Right cardiac atrium (tissue), 5 donors: Measurements from ENCODE around the gene GSDME. TPM values are rescaled to one million over a fixed set of nuclear protein-coding genes. Genes with fewer than 3 reads are reported as not detected.
"Not testable (repeated sequence)": the region's sequence is repeated elsewhere in the genome, so short reads cannot be mapped to it uniquely, and the experiment has no call there.

Experiments
- ATAC-seq, 2 donors: fragments of 200-7000 bp; cut with Tn5 transposase; one replicate each; pipeline versions ENCODE4 v1.8.0 to v1.9.1; 2020; ENCODE audit warnings: moderate library complexity in 2 of 2, mild to moderate bottlenecking in 1 of 2
- DNase-seq, 3 donors: peaks; one replicate each; pipeline ENCODE4 v3.0.0-alpha.2; 2020
- H3K27ac ChIP-seq: one replicate; pipeline ENCODE4 v1.5.1; 2013; ENCODE audit warnings: mild to moderate bottlenecking, low read length, control low read depth, moderate library complexity
- H3K27me3 ChIP-seq: one replicate; pipeline ENCODE4 v1.6.1; 2013; ENCODE audit not compliant: control insufficient read depth, insufficient read depth
- H3K4me1 ChIP-seq: one replicate; pipeline ENCODE4 v1.6.1; 2013; ENCODE audit warnings: low read length; ENCODE audit not compliant: control insufficient read depth, insufficient read depth
- H3K4me3 ChIP-seq: one replicate; pipeline ENCODE4 v1.5.1; 2013; ENCODE audit warnings: low read length, control low read depth
- H3K9me3 ChIP-seq: one replicate; pipeline ENCODE4 v1.6.1; 2013; ENCODE audit warnings: low read length; ENCODE audit not compliant: control insufficient read depth
- WGBS: extraction: QIAGEN DNeasy Blood & Tissue Kit; methylation state at CpG from one replicate; pipeline ENCODE4 v1.1.7; 2013; 5-methylcytosine and 5-hydroxymethylcytosine counted together
- intact Hi-C, 4 donors: fragments of 100-400 bp; cut with DNase I; formaldehyde crosslinking; loops; one replicate each; pipeline versions ENCODE4 v1.11.0 to v1.14.0; 2022 to 2023
- long read RNA-seq, 4 donors: library from polyadenylated mRNA; unstranded; transcript quantifications; one replicate each; pipeline ENCODE4 v2.0.0, GENCODE V29; 2020 to 2021
- polyA plus RNA-seq: library from polyadenylated mRNA; stranded (reverse); fragments of 200-250 nt; gene quantifications from one replicate; pipeline ENCODE4 v1.2.3, GENCODE V29; 2013
- total RNA-seq, 4 donors: library from RNA; stranded (reverse); fragmentation: NEBNext Ultra II Directional; extraction: Animal tissue kit (Norgen Biotek cat#: 25700); gene quantifications; one replicate each; pipeline ENCODE4 v1.2.1, GENCODE V29; 2021
- donor health status: healthy with polysubstance abuse.
- donor health status: DM: no; HTN: yes; CAD: no.
- donor health status: DM: no; HTN: no; CAD: no.
- donor health status: DM: no; HTN: yes; CAD: no; lungs with severe emphysema.
- donor health status: DM: yes; HTN: yes; CAD: no.

The GSDME gene
- total RNA-seq, result 1 to 10 TPM; 5.1 to 9.9 (median 6.4) TPM
- 4.9 TPM for polyA plus RNA-seq
- long read RNA-seq, donor 1, transcript GSDME-215 (10 exons, 2,250 nt), result major isoform, 13 of 18 reads
- long read RNA-seq, donor 1, partial matches to known transcripts, result 2 of 18 reads
- long read RNA-seq, donor 1, other reads (novel, unspliced or antisense), result 1 of 18 reads
- long read RNA-seq, donor 2, transcript GSDME-215 (10 exons, 2,250 nt), result major isoform, 7 of 9 reads
- long read RNA-seq, donor 2, partial matches to known transcripts, result 0 of 9 reads
- long read RNA-seq, donor 2, other reads (novel, unspliced or antisense), result 1 of 9 reads
- long read RNA-seq, donor 3, full-length matches to known transcripts, result 56 of 65 reads
- long read RNA-seq, donor 3, partial matches to known transcripts, result 6 of 65 reads
- long read RNA-seq, donor 3, other reads (novel, unspliced or antisense), result 3 of 65 reads
- long read RNA-seq, donor 4, partial matches to known transcripts, result 2 of 8 reads
- long read RNA-seq, donor 4, other reads (novel, unspliced or antisense), result 0 of 8 reads

DNA sequence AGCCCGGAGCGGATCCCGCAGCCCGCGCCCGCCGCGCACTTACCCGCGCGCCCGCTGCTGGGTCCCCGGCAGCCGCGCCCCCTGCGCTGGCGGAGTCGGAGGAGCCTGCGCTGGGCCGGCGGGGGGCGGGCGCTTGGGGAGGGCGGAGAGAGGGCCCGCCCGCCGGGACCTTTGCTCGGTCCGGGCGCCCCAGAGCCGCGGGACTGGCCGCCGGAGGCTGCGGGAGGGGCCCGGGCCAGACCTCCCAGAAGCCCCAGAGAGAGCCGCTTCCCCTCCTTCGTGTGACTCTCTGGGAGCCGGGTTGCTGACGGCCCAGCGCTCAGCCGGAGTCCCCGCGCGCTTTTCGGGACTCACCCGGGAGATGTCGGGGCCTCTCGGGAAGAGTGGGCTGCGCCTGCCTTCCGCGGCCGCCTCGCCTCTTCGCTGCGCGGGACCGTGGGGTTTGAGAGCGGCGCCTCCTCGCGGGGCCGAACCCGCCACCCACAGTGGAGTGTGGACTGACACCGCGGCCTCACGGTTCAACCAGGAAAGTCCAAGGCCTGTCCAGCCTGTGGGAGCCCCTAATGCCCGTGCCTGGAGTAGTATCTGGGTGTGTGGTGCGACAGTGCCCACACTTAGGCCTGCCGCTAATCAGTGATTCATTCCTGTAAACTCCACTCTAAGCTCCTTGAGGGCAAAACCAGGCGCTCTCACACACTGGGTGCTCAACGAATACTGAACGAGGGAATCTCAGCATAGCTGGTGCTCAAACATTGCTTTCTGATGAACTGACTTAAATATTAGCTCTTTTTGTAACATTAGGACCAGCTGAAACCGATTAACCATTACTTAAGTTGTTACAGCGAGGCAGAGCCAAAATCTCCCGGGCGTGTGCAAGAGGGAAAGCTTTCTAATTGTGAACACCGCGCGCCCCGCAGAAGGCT is at the start of gene GSDME:
GSDME (minus strand) TSS at position 112 of the 923 bp plus-strand sequence. CDS start 7,690 bp downstream, outside the sequence.
- DNase-seq (peak; percentile 75 to 89 (median 88)), ATAC-seq (peak; percentile 96 to 97)
- 8% methylated on average over 81 of the region's 81 CpGs for WGBS
- H3K4me1 ChIP-seq, result peaks cover 3% of the 10 kb centered on the region
- intact Hi-C loops, result no loop called here
- peak within 1 kb of the TSS; percentile 69 for H3K4me3 ChIP-seq
- no peaks in the 10 kb centered on the region for H3K27me3 ChIP-seq
- H3K27ac ChIP-seq, result peak within 1 kb of the TSS; percentile 78
- H3K9me3 ChIP-seq, result no peaks in the 10 kb centered on the region

DNA sequence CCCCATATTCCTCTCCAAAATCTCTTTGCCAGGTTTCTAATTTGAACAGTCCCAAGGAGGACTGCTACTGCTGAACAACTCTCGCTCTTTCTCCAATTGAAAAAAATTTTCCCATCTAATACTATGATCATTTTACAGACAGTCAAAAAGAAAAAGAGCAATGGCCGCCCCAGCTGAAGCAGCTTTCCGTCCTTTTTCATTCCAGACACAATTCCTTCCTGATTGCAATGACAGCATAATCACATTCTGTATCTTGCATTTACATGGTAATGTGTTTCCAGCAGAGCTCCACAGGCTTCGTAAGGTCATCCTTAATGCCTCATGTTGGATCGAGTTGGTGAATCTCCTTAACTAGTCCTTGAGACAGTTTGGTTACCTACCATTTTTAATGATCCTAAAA is 45.0 kb upstream of the GSDME start:
- WGBS, result 94% methylated on average over 5 of the region's 5 CpGs
- no peak for ATAC-seq
- intact Hi-C loops, result no loop called here

DNA sequence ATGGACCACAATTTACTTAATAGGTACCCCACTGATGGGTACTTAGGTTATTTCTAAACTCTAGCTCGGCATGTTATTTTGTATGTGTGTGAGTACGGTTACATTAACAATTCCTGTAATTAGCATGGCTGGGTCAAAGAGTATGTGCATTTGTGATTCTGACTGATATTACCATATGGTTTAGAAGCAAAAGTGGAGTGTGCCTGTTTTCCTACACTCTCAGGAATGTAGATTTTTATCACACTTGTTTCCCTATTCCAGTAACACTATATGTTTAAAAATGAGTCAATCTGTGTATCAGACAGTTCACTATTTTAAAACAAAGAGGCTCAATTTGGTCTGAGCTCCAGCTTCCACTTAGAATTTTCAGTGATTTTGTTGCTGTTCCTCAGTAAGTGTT is 44.6 kb upstream of the GSDME start:
- DNase-seq (no peak), ATAC-seq (no peak)
- no peaks in the 10 kb centered on the region for H3K27me3 ChIP-seq
- H3K9me3 ChIP-seq, result no peaks in the 10 kb centered on the region
- WGBS, result 97% methylated on average over 2 of the region's 2 CpGs
- no peaks in the 10 kb centered on the region for H3K4me1 ChIP-seq
- intact Hi-C loops, result no loop called here
- no peak overlapping the region for H3K4me3 ChIP-seq
- no peak overlapping the region for H3K27ac ChIP-seq

More for the DNA sequence above, 45.0 kb upstream of the GSDME start:
- H3K9me3 ChIP-seq, result no peaks in the 10 kb centered on the region
- no peak for DNase-seq
- no peaks in the 10 kb centered on the region for H3K27me3 ChIP-seq
- no peak overlapping the region for H3K4me3 ChIP-seq
- H3K4me1 ChIP-seq, result no peaks in the 10 kb centered on the region
- H3K27ac ChIP-seq, result no peak overlapping the region

DNA sequence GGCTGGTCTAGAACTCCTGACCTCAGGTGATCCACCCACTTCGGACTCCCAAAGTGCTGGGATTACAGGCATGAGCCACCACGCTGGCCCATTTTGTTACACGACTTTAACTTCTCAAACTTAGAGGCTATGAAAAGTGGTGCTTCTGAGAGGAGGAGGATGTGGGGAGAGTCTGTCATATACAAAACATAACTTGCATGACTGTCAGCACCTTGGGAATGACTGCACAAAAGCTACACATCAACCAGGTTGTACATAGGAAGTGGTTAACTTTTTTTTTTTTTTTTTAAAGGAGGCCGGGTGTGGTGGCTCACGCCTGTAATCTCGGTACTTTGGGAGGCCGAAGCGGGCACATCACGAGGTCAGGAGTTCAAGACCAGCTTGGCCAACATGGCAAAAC is 43.4 kb upstream of the GSDME start:
- Histone ChIP-seq H3K4me1 (no peaks in the 10 kb centered on the region), H3K27me3 (no peaks in the 10 kb centered on the region), H3K4me3 (no peak overlapping the region), H3K9me3 (no peaks in the 10 kb centered on the region), H3K27ac (no peak overlapping the region)
- 95% methylated on average over 9 of the region's 9 CpGs for WGBS
- DNase-seq, result no peak
- no peak for ATAC-seq
- intact Hi-C loops, result no loop called here

DNA sequence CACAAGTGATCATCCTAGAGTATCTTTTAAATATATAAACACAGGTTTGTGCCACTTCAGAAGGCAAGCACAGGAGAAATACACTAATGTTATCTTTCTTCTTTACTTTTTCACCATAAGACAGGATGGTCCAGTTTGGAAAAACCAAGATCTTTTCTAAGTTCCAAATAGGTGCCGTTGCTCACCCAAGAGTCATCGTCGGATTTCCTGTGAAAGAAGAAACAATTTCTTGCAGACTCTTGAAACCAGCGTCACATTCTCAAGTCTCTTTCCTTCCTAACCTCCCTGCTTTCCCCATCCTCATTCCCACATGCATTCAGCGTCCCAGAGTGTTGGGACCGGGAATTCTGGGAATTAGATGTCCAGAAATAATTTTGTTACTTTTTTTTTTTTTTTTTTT is 42.8 kb upstream of the GSDME start:
- Histone ChIP-seq H3K4me3 (no peak overlapping the region), H3K4me1 (no peaks in the 10 kb centered on the region), H3K27ac (no peak overlapping the region), H3K9me3 (no peaks in the 10 kb centered on the region), H3K27me3 (no peaks in the 10 kb centered on the region)
- DNase-seq (no peak), ATAC-seq (no peak)
- intact Hi-C loops, result no loop called here
- 96% methylated on average over 6 of the region's 6 CpGs for WGBS

DNA sequence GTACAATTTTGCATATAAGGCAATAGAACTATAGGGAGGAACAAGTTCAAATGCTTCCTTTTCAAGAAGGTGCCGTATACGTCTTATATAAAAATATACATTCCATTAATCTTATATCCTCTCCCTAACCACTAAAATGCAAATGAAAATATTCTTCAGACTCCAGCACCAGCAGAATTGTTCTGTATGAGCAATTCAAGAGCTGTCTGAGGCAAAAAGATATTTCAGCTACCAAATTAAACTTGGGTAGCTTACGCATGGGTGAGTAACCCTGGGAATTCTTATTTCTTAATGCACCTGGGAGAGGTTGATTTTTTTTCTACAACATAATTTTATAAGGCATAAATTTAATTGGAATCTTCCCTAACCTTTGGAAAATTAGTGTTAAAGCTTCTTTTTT is 42.2 kb upstream of the GSDME start:
- Histone ChIP-seq H3K27ac (no peak overlapping the region), H3K4me1 (no peaks in the 10 kb centered on the region), H3K27me3 (no peaks in the 10 kb centered on the region), H3K4me3 (no peak overlapping the region), H3K9me3 (no peaks in the 10 kb centered on the region)
- ATAC-seq (no peak), DNase-seq (no peak)
- intact Hi-C loops, result no loop called here
- WGBS, result 96% methylated on average over 3 of the region's 3 CpGs

DNA sequence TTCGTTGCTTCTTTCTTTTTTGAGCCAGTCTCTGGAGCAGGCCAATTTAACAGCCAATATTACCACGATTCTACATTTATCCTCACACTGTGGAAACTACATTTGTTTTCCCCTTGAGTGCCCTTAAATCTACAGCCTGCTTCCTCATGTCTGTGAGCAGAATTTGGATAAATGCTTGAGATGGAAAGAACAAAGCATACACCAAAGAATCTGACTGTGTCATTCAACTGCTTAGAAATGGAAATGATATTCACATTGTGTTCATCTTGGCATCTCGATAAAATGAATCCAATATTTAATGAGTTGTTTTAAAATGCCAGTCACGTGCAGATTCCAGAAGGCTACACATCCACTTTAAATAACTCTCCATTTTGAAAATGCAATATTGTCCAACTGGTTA is 41.0 kb upstream of the GSDME start:
- 86% methylated on average over 4 of the region's 4 CpGs for WGBS
- no peak for ATAC-seq
- DNase-seq, result no peak
- H3K9me3 ChIP-seq, result no peaks in the 10 kb centered on the region
- H3K27me3 ChIP-seq, result no peaks in the 10 kb centered on the region
- H3K4me1 ChIP-seq, result no peaks in the 10 kb centered on the region
- intact Hi-C loops, result no loop called here
- H3K27ac ChIP-seq, result no peak overlapping the region
- no peak overlapping the region for H3K4me3 ChIP-seq

DNA sequence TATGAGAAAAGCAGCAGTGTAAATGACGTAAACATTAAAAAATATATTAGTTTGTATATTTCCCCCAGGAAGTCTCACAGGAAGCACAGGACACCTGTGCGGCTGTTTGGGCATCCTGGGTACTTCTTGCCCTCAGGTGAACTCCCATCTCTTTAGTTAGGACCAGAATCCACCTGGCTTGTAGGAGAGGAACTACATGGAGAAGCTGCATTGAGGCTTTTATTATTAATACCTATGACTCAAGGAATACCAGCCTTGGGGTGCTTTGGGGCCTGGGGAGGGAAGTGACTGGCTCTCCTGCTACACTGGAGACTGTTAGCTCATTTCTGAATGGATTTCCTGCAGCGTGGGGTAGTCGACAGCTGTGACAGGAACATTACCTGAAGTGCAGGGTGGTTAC is 40.0 kb upstream of the GSDME start:
- no peak overlapping the region for H3K4me3 ChIP-seq
- no peaks in the 10 kb centered on the region for H3K4me1 ChIP-seq
- DNase-seq, result no peak
- no peaks in the 10 kb centered on the region for H3K27me3 ChIP-seq
- intact Hi-C loops, result no loop called here
- H3K27ac ChIP-seq, result no peak overlapping the region
- WGBS, result 94% methylated on average over 4 of the region's 4 CpGs
- H3K9me3 ChIP-seq, result no peaks in the 10 kb centered on the region
- ATAC-seq, result no peak

DNA sequence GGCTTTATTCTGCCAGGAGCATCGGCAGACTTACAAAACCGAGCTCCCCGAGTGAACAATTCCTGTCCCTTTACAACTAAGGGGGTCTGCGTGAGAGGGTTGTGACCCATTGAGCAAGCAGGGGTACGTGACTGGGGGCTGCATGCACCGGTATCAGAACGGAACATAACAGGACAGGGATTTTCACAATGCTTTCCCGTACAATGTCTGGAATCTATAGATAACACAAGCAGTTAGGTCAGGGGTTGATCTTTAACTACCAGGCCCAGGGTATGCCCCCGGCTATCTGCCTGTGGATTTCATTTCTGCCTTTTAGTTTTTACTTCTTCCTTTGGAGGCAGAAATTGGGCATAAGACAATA is 38.1 kb upstream of the GSDME start:
- no peak for DNase-seq
- intact Hi-C loops, result no loop called here
- ATAC-seq, result no peak
- 89% methylated on average over 9 of the region's 9 CpGs for WGBS
- no peaks in the 10 kb centered on the region for H3K27me3 ChIP-seq
- H3K4me3 ChIP-seq, result no peak overlapping the region
- no peak overlapping the region for H3K27ac ChIP-seq
- H3K4me1 ChIP-seq, result no peaks in the 10 kb centered on the region
- H3K9me3 ChIP-seq, result no peaks in the 10 kb centered on the region

DNA sequence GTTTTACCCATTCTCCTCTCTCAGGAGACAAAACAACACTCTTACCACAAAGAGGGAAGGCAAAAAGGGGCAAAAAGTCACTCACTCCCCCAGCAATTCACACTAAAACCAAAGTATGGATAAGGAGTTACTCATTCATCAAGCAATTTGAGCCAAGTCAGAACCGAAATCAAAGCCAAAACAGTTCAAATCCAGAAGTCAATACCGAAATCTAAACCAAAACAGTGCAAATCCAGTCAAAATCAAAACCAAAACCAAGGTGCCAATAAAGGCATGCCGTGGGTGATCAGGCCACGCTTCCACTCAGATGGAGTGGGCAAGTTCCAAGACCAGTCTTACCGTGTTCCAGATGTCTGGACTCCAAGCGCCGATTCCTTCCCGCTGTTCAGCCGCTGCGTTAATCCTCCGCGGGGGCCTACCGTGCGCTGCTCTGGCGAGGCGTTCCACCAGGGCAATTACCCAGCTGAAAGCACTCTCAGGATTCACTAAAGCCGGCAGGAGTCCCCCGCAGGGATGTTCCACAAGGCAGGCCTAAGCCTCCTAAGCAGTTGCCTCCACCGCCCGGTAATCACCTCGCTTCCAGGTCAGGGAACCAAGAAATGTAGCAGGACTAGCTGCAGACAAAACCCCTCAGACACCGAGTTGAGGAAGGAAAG is 37.6 kb upstream of the GSDME start:
- WGBS, result 95% methylated on average over 22 of the region's 22 CpGs
- H3K27me3 ChIP-seq, H3K9me3 ChIP-seq, H3K27ac ChIP-seq, H3K4me1 ChIP-seq, H3K4me3 ChIP-seq, ATAC-seq, intact Hi-C loops, DNase-seq: not testable (repeated sequence)
